Duodenal mucosa (tissue), 2 donors: ENCODE data around the gene DPAGT1.
A peak's percentile ranks its signal among the peaks of the same experiment; 100 is the strongest.

Experiments used
- H3K27ac ChIP-seq: one replicate; pipeline ENCODE4 v1.7.0; 2013; ENCODE audit warnings: low read depth, low read length
- H3K27me3 ChIP-seq, 2 donors: one replicate each; pipeline ENCODE4 v1.7.0; 2013; ENCODE audit warnings: low read length in 2 of 2, control low read depth in 1 of 2; ENCODE audit not compliant: insufficient read depth in 2 of 2, control insufficient read depth in 1 of 2
- H3K36me3 ChIP-seq, 2 donors: one replicate each; pipeline ENCODE4 v1.7.0; 2013; ENCODE audit warnings: low read length in 2 of 2, control low read depth in 1 of 2; ENCODE audit not compliant: insufficient read depth in 2 of 2, control insufficient read depth in 1 of 2
- H3K4me1 ChIP-seq, 2 donors: one replicate each; pipeline ENCODE4 v1.7.0; 2013; ENCODE audit warnings: low read length in 2 of 2, control low read depth in 1 of 2; ENCODE audit not compliant: insufficient read depth in 2 of 2, control insufficient read depth in 1 of 2
- H3K4me3 ChIP-seq, 2 donors: one replicate each; pipeline ENCODE4 v1.7.0; 2013; ENCODE audit warnings: low read length in 2 of 2, low read depth in 1 of 2
- H3K9ac ChIP-seq, 2 donors: one replicate each; pipeline ENCODE4 v1.7.0; 2013; ENCODE audit warnings: low read length in 2 of 2, low read depth in 1 of 2
- H3K9me3 ChIP-seq, 2 donors: one replicate each; pipeline ENCODE4 v1.7.0; 2013; ENCODE audit warnings: low read length in 2 of 2, control low read depth in 1 of 2; ENCODE audit not compliant: control insufficient read depth in 1 of 2

DPAGT1 gene

GRCh38 chr11:119095066-119095880 is 6.4 kb downstream of the DPAGT1 start:
- H3K9ac ChIP-seq, result peak overlapping the region; percentile 80 to 84
- peak overlapping the region; percentile 81 for H3K27ac ChIP-seq
- no peaks in the 10 kb centered on the region for H3K27me3 ChIP-seq
- peak overlapping the region; percentile 79 to 85 for H3K4me3 ChIP-seq
- H3K4me1 ChIP-seq, result peaks cover 22 to 23% of the 10 kb centered on the region in 2 donors
- no peaks in the 10 kb centered on the region for H3K9me3 ChIP-seq
- H3K36me3 ChIP-seq, result peaks cover 12 to 36% of the 10 kb centered on the region in 2 donors

- peaks cover 12 to 36% of the 10 kb centered on the region in 2 donors for H3K36me3 ChIP-seq
- H3K4me1 ChIP-seq, result peaks cover 17 to 20% of the 10 kb centered on the region in 2 donors
- peak overlapping the region; percentile 79 to 85 for H3K4me3 ChIP-seq
- H3K27ac ChIP-seq, result peak overlapping the region; percentile 81
- peak overlapping the region; percentile 80 to 84 for H3K9ac ChIP-seq
- H3K9me3 ChIP-seq, result no peaks in the 10 kb centered on the region
- H3K27me3 ChIP-seq, result no peaks in the 10 kb centered on the region
Measured at GRCh38 chr11:119094816-119095065, 6.9 kb downstream of the DPAGT1 start.

GRCh38 chr11:119093942-119094815 is 7.5 kb downstream of the DPAGT1 start:
- Histone ChIP-seq H3K9ac (peak overlapping the region; percentile 80 to 84), H3K27me3 (no peaks in the 10 kb centered on the region), H3K4me3 (peak overlapping the region; percentile 79 to 85), H3K9me3 (no peaks in the 10 kb centered on the region), H3K4me1 (peaks cover 17 to 20% of the 10 kb centered on the region in 2 donors), H3K27ac (peak overlapping the region; percentile 81), H3K36me3 (peaks cover 12 to 36% of the 10 kb centered on the region in 2 donors)

DNA sequence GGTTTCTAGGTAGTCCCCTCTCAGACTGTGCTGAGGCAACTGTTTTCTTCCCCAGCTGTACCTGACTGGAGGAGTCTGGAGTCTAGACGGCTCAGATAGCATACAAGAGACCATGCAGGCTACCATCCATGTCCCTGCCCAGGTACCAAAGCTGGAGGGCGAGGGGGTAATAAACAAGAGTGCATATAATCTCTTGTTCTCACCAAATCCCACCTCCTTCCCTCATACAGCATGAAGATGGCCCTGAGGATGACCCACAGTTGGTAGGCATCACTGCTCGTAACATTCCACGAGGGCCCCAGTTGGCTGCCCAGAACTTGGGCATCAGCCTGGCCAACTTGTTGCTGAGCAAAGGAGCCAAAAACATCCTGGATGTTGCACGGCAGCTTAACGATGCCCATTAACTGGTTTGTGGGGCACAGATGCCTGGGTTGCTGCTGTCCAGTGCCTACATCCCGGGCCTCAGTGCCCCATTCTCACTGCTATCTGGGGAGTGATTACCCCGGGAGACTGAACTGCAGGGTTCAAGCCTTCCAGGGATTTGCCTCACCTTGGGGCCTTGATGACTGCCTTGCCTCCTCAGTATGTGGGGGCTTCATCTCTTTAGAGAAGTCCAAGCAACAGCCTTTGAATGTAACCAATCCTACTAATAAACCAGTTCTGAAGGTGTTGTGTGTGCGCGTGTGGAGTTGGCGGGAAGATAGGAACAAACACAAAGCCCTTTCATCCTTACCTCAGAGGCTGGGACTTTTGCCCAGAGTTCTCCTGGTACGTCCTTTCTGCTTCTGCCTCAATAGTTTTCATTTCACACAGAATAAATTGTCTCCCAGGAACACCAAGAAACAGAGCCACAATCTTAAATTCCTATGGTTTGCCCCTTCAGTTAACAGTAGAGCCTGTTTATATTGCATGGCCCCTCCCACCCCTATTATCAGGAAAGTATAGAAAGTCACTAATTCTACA is 8.5 kb downstream of the DPAGT1 start:
- Histone ChIP-seq H3K9ac (peak overlapping the region; percentile 80 to 84), H3K9me3 (no peaks in the 10 kb centered on the region), H3K4me3 (peak overlapping the region; percentile 79 to 85), H3K4me1 (peaks cover 17 to 20% of the 10 kb centered on the region in 2 donors), H3K36me3 (peaks cover 12 to 33% of the 10 kb centered on the region in 2 donors), H3K27me3 (no peaks in the 10 kb centered on the region), H3K27ac (no peak overlapping the region)

DNA sequence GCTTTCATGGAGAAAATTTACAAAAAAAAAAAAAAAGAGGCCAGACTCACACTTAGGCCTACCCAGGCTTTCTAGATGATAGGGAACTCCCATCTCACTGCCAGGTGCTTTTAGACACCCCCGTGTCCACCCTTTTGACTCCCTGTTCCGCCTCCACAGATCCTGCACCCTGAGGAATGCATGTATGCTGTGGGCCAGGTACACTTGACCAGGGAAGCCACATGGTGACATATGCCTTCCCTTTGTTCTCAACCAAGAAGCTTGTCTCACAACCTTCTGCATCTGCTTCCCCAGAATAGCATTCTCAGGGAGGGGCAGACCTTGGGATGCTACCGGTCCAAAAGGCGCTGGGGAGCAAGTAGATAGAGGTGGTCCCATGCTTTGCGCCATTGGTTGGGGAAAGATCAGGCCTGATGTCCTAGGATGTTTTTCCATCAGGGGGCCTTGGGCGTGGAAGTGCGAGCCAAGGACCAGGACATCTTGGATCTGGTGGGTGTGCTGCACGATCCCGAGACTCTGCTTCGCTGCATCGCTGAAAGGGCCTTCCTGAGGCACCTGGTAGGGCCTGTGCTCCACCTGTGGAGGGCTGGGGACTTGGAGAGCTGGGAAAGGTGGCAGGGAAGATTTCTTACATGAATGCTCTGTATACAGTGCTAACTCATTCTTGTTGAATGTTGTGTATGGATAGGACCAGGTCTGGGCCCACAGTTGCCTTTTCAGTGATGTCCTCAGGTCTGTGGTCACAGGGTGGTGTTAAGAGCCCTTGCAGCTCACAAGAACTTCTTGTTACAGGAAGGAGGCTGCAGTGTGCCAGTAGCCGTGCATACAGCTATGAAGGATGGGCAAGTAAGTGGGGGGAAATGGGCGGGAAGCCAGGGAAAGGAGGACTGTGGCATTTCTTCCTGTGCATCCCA is 9.4 kb downstream of the DPAGT1 start:
- H3K4me3 ChIP-seq, result peak overlapping the region in 1 of 2 donors; percentile 79
- H3K4me1 ChIP-seq, result peaks cover 24 to 27% of the 10 kb centered on the region in 2 donors
- H3K9ac ChIP-seq, result peak overlapping the region; percentile 80 to 84
- H3K9me3 ChIP-seq, result no peaks in the 10 kb centered on the region
- H3K27ac ChIP-seq, result no peak overlapping the region
- H3K27me3 ChIP-seq, result no peaks in the 10 kb centered on the region
- H3K36me3 ChIP-seq, result peaks cover 7 to 24% of the 10 kb centered on the region in 2 donors

DNA sequence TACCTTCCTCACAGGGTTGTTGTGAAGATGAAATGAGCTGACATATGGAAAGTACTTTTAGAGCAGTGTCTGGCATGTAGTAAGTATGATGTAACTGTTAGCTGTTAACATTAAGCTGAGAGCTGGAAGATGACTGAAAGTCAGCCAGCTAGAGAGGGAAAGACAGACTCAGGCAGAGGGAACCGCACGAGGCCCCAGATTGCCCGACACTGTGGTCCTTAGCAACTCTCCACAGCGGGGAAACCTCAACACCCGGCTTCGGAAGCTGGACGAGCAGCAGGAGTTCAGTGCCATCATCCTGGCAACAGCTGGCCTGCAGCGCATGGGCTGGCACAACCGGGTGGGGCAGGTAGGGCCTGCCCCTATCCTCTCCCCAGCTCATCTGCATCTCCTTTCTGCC is 10.5 kb downstream of the DPAGT1 start:
- Histone ChIP-seq H3K9ac (no peak overlapping the region), H3K36me3 (peaks cover 0 to 14% of the 10 kb centered on the region in 2 donors), H3K9me3 (no peaks in the 10 kb centered on the region), H3K4me1 (peaks cover 28 to 29% of the 10 kb centered on the region in 2 donors), H3K27ac (no peak overlapping the region), H3K4me3 (no peak overlapping the region), H3K27me3 (no peaks in the 10 kb centered on the region)

GRCh38 chr11:119089319-119089718 is 12.3 kb downstream of the DPAGT1 start:
- Histone ChIP-seq H3K36me3 (peaks cover 0 to 14% of the 10 kb centered on the region in 2 donors), H3K27me3 (no peaks in the 10 kb centered on the region), H3K4me3 (no peak overlapping the region), H3K9me3 (no peaks in the 10 kb centered on the region), H3K9ac (no peak overlapping the region), H3K27ac (no peak overlapping the region), H3K4me1 (peaks cover 38 to 40% of the 10 kb centered on the region in 2 donors)

DNA sequence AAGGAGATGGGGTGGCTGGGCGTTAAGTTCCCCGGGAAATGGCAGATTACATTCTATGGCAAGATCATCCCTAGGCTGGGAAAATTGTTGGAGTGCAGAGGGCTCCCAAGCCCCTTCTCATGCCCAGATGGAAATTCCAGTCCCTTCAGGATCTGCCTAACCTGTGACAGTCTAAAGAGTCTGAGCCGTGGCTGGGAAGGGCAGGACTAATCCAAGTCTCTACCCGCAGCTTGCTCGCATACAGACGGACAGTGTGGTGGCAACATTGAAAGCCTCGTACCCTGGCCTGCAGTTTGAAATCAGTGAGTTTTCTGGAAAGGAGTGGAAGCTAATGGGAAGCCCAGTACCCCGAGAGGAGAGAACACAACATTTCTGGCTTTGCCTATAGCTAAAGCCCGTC is 13.2 kb downstream of the DPAGT1 start:
- Histone ChIP-seq H3K27ac (no peak overlapping the region), H3K9me3 (no peaks in the 10 kb centered on the region), H3K27me3 (no peaks in the 10 kb centered on the region), H3K36me3 (peaks cover 0 to 14% of the 10 kb centered on the region in 2 donors), H3K4me1 (peaks cover 34 to 38% of the 10 kb centered on the region in 2 donors), H3K9ac (no peak overlapping the region), H3K4me3 (no peak overlapping the region)

- H3K36me3 ChIP-seq, result peaks cover 0 to 8% of the 10 kb centered on the region in 2 donors
- no peak overlapping the region for H3K4me3 ChIP-seq
- H3K9ac ChIP-seq, result no peak overlapping the region
- no peaks in the 10 kb centered on the region for H3K27me3 ChIP-seq
- peaks cover 28 to 32% of the 10 kb centered on the region in 2 donors for H3K4me1 ChIP-seq
- no peak overlapping the region for H3K27ac ChIP-seq
- H3K9me3 ChIP-seq, result no peaks in the 10 kb centered on the region
Measured at GRCh38 chr11:119087747-119088241, 13.9 kb downstream of the DPAGT1 start.
